Suprapubic skin (tissue), 4 donors: ENCODE measurements around the gene CD9. TPM values are rescaled to one million over a fixed set of nuclear protein-coding genes. Genes with fewer than 3 reads are reported as not detected.
A peak's percentile ranks its signal among the peaks of the same experiment; 100 is the strongest.
"Not testable (repeated sequence)": the region's sequence is repeated elsewhere in the genome, so short reads cannot be mapped to it uniquely, and the experiment has no call there.

Experiments used
- DNase-seq, 2 donors: peaks; one replicate each; pipeline ENCODE4 v3.0.0-alpha.2; 2019; ENCODE audit warnings: low spot score in 2 of 2
- H3K27ac ChIP-seq: fragments of 200-600 bp; sonication (generic); one replicate; pipeline ENCODE4 v1.5.1; 2019
- H3K27me3 ChIP-seq: fragments of 200-600 bp; sonication (generic); one replicate; pipeline ENCODE4 v1.5.1; 2019
- H3K36me3 ChIP-seq: fragments of 200-600 bp; sonication (generic); one replicate; pipeline ENCODE4 v1.5.1; 2019
- H3K4me1 ChIP-seq: fragments of 200-600 bp; sonication (generic); one replicate; pipeline ENCODE4 v1.5.1; 2019
- H3K4me3 ChIP-seq: fragments of 200-600 bp; sonication (generic); one replicate; pipeline ENCODE4 v1.5.1; 2019; ENCODE audit warnings: mild to moderate bottlenecking
- H3K9me3 ChIP-seq: fragments of 200-600 bp; sonication (generic); one replicate; pipeline ENCODE4 v1.5.1; 2019
- EP300 ChIP-seq: sonication (generic); formaldehyde crosslinking; IDR thresholded peaks from one replicate; pipeline ENCODE4 v1.6.1; 2017; ENCODE audit warnings: antibody characterized with exemption
- POLR2A ChIP-seq, 2 donors: fragments of 450-650 bp; IDR thresholded peaks; one replicate each; pipeline ENCODE4 v1.6.1; 2017; ENCODE audit warnings: antibody characterized with exemption in 2 of 2, mild to moderate bottlenecking in 2 of 2, moderate library complexity in 2 of 2
- POLR2AphosphoS5 ChIP-seq, 3 donors: sonication (generic); formaldehyde crosslinking; IDR thresholded peaks; one replicate each; pipeline ENCODE4 v1.6.1; 2017; ENCODE audit warnings: antibody characterized with exemption in 3 of 3
- WGBS: methylation state at CpG from one replicate; pipeline ENCODE4 v1.1.5; 2018; 5-methylcytosine and 5-hydroxymethylcytosine counted together
- total RNA-seq, 4 donors: library from RNA; depleted of rRNA; stranded (reverse); fragments of >200 nt; gene quantifications; one replicate each; pipeline ENCODE4 v1.1.0, GENCODE V29; 2016
- TF ChIP-seq, protein P1 (sequence below), 2 donors: fragments of 200-600 bp in 1 of 2; fragments of 450-650 bp in 1 of 2; sonication (generic) in 1 of 2; IDR thresholded peaks; one replicate each; pipeline ENCODE4 v1.5.1; 2016 to 2019; ENCODE audit warnings: antibody characterized with exemption in 2 of 2, mild to moderate bottlenecking in 1 of 2, moderate library complexity in 1 of 2

CD9 gene
- total RNA-seq, 4 donors from 2014 or later: 420 to 548 (median 475) TPM

GRCh38 chr12:6189028-6189427 lies 11.2 kb upstream of the CD9 start:
- Histone ChIP-seq H3K27me3 (no peaks in the 10 kb centered on the region), H3K36me3 (no peaks in the 10 kb centered on the region), H3K4me1 (peaks cover 40% of the 10 kb centered on the region), H3K27ac (no peak overlapping the region), H3K4me3 (no peak overlapping the region), H3K9me3 (no peaks in the 10 kb centered on the region)
- TF ChIP-seq EP300 (no peak), POLR2A (IDR thresholded peaks at IDR 0.05) (no peak), POLR2AphosphoS5 (IDR thresholded peaks at IDR 0.05) (no peak)
- TF ChIP-seq, protein P1, sequence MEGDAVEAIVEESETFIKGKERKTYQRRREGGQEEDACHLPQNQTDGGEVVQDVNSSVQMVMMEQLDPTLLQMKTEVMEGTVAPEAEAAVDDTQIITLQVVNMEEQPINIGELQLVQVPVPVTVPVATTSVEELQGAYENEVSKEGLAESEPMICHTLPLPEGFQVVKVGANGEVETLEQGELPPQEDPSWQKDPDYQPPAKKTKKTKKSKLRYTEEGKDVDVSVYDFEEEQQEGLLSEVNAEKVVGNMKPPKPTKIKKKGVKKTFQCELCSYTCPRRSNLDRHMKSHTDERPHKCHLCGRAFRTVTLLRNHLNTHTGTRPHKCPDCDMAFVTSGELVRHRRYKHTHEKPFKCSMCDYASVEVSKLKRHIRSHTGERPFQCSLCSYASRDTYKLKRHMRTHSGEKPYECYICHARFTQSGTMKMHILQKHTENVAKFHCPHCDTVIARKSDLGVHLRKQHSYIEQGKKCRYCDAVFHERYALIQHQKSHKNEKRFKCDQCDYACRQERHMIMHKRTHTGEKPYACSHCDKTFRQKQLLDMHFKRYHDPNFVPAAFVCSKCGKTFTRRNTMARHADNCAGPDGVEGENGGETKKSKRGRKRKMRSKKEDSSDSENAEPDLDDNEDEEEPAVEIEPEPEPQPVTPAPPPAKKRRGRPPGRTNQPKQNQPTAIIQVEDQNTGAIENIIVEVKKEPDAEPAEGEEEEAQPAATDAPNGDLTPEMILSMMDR (IDR thresholded peaks at IDR 0.05): no peak
- DNase-seq: no peak
- 64% methylated on average over 3 of the region's 5 CpGs for WGBS

- 80% methylated on average over 20 of the region's 20 CpGs for WGBS
- peaks cover 41% of the 10 kb centered on the region for H3K4me1 ChIP-seq
- not testable (repeated sequence) for H3K27me3 ChIP-seq, DNase-seq, H3K4me3 ChIP-seq, H3K27ac ChIP-seq, H3K36me3 ChIP-seq, H3K9me3 ChIP-seq
These were observed 10.1 kb upstream of the CD9 start for GRCh38 chr12:6189952-6190598.

DNA sequence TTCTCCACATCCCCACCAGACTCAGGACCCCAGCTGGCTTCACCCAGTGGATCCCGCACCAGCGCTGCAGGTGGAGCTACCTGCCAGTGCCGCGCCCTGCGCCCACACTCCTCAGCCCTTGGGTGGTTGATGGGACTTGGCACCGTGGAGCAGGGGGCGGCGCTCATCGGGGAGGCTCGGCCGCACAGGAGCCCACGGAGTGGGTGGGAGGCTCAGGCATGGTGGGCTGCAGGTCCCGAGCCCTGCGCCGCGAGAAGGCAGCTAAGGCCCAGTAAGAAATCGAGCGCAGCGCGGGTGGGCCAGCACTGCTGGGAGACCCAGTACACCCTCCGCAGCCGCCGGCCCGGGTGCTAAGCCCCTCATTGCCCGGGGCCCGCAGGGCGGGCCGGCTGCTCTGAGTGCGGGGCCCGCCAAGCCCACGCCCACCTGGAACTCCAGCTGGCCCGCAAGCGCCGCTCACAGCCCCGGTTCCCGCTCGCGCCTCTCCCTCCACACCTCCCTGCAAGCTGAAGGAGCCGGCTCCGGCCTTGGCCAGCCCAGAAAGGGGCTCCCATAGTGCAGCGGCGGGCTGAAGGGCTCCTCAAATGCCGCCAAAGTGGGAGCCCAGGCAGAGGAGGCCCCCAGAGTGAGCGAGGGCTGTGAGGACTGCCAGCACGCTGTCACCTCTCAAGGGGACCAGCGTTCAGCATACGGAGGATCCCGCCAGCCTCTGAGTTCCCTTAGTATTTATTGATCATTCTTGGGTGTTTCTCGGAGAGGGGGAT lies 9.3 kb upstream of the CD9 start:
- DNase-seq, H3K36me3 ChIP-seq, H3K27ac ChIP-seq, H3K27me3 ChIP-seq, H3K4me3 ChIP-seq, H3K9me3 ChIP-seq: not testable (repeated sequence)
- H3K4me1 ChIP-seq: peaks cover 49% of the 10 kb centered on the region
- WGBS: 97% methylated on average over 24 of the region's 49 CpGs

GRCh38 chr12:6192604-6193380 lies 7.4 kb upstream of the CD9 start:
- H3K36me3 ChIP-seq: no peaks in the 10 kb centered on the region
- H3K9me3 ChIP-seq: no peaks in the 10 kb centered on the region
- peaks cover 46% of the 10 kb centered on the region for H3K4me1 ChIP-seq
- H3K4me3 ChIP-seq: no peak overlapping the region
- TF ChIP-seq POLR2A (IDR thresholded peaks at IDR 0.05): no peak
- TF ChIP-seq, protein P1 (IDR thresholded peaks at IDR 0.05): no peak
- no peak for TF ChIP-seq POLR2AphosphoS5 (IDR thresholded peaks at IDR 0.05)
- TF ChIP-seq EP300: no peak
- DNase-seq: no peak
- 81% methylated on average over 13 of the region's 13 CpGs for WGBS
- H3K27me3 ChIP-seq: no peaks in the 10 kb centered on the region
- H3K27ac ChIP-seq: no peak overlapping the region

DNA sequence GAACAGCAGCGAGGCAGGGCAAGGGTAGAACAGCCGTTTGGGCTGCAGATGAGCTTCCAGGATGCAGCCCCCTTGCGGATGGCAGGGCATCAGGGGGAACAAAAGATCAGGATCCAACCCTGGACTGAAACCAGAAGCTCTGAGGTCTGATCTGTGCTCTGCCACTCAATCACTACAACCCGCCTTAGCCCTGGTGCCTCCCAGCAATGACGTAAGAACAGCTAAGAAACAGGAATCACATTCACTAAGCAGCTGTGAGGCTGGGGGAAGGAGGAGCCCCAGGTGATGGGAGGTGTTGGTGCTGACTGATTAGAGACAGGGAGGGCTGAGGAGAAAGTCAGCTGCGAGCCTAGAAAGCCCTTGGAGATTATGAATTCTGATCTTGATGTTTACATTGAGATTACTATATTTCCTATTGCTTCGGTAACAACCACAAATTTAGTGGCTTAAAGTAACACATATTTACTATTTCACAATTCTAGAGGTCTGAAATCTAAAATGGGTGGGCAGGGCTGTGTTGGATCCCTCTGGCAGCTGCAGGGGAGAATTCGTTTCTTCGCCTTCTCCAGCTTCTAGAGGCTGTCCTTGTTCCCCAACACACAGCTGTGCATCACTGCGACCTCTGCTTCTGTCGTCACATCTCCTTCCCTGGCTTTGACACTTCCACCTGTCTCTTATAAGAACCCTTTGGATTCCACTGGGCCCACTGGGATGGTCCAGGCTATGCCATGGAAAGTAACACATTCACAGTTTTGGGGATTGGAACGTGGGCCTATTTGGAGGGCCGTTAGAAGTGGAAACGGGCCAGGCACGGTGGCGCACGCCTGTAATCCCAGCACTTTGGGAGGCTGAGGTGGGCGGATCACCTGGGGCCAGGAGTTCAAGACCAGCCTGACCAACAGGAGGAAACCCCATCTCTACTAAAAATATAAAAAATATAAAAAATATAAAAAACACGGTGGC lies 6.1 kb upstream of the CD9 start:
- Histone ChIP-seq H3K4me1 (peaks cover 48% of the 10 kb centered on the region), H3K4me3 (no peak overlapping the region), H3K9me3 (no peaks in the 10 kb centered on the region), H3K27me3 (no peaks in the 10 kb centered on the region), H3K27ac (no peak overlapping the region), H3K36me3 (no peaks in the 10 kb centered on the region)
- WGBS: 74% methylated on average over 18 of the region's 19 CpGs
- TF ChIP-seq POLR2A (IDR thresholded peaks at IDR 0.05): no peak
- no peak for TF ChIP-seq EP300
- no peak for TF ChIP-seq POLR2AphosphoS5 (IDR thresholded peaks at IDR 0.05)
- TF ChIP-seq, protein P1 (IDR thresholded peaks at IDR 0.05): no peak
- DNase-seq: peak in 1 of 2 donors; percentile 51
